SK-N-SH (cell line): Measurements from ENCODE around the gene TOGARAM2. TPM values are rescaled to one million over a fixed set of nuclear protein-coding genes. Genes with fewer than 3 reads are reported as not detected.

Experiments
- CTCF ChIA-PET: fragments of 300-600, 350-600 bp; formaldehyde crosslinking; extraction: SDS; loops from one replicate; lab custom pipeline; 2021; lab: Yijun Ruan, JAX
- POLR2A ChIA-PET: fragments of 350-600 bp; sonication (Branson Sonifier 250); formaldehyde crosslinking; extraction: SDS; loops from one replicate; lab custom pipeline; 2020; ENCODE audit warnings: antibody characterized with exemption, inconsistent platforms; lab: Yijun Ruan, JAX
- DNase-seq: peaks from one replicate; pipeline ENCODE4 v3.0.0; 2012
- H2AFZ ChIP-seq: fragments of 200-600 bp; sonication (generic); 2 replicates; pipeline ENCODE4 v1.8.1; 2016; ENCODE audit warnings: antibody characterized with exemption, mild to moderate bottlenecking, low read depth
- H3F3A ChIP-seq: fragments of 200-600 bp; sonication (generic); replicated peaks from 2 replicates; pipeline ENCODE3; 2016; ENCODE audit warnings: antibody characterized with exemption, mild to moderate bottlenecking; ENCODE audit not compliant: insufficient read depth
- H3K27ac ChIP-seq, 2 experiments: fragments of 200-500 bp in 1 of 2; fragments of 200-600 bp in 1 of 2; sonication (Bioruptor generic) in 1 of 2; sonication (generic), shearing (Covaris generic) in 1 of 2; 2 replicates each; pipeline versions ENCODE4 v1.5.1 to v1.6.1; 2014 to 2016; ENCODE audit warnings: low read depth in 2 of 2, inconsistent platforms in 1 of 2, low read length in 1 of 2, mild to moderate bottlenecking in 1 of 2, mixed read lengths in 1 of 2
- H3K27me3 ChIP-seq: fragments of 200-600 bp; sonication (generic), shearing (Covaris generic); 2 replicates; pipeline ENCODE4 v1.6.1; 2016; ENCODE audit warnings: mixed run types; ENCODE audit not compliant: insufficient read depth
- H3K36me3 ChIP-seq, 2 experiments: fragments of 200-500 bp in 1 of 2; fragments of 200-600 bp in 1 of 2; sonication (Bioruptor generic) in 1 of 2; sonication (generic) in 1 of 2; replicated peaks in 1 of 2; 2 replicates each; pipeline versions ENCODE3 to v1.5.1; 2014 to 2016; ENCODE audit warnings: low read length in 1 of 2, mild to moderate bottlenecking in 1 of 2; ENCODE audit not compliant: insufficient read depth in 2 of 2, control insufficient read depth in 1 of 2
- H3K4me1 ChIP-seq, 2 experiments: fragments of 200-500 bp in 1 of 2; fragments of 200-600 bp in 1 of 2; sonication (Bioruptor generic) in 1 of 2; sonication (generic), shearing (Covaris generic) in 1 of 2; 2 replicates each; pipeline versions ENCODE4 v1.5.1 to v1.6.1; 2014 to 2016; ENCODE audit warnings: low read depth in 1 of 2, low read length in 1 of 2, mixed run types in 1 of 2; ENCODE audit not compliant: insufficient read depth in 2 of 2, control insufficient read depth in 1 of 2
- H3K4me2 ChIP-seq: fragments of 200-600 bp; sonication (generic), shearing (Covaris generic); 2 replicates; pipeline ENCODE4 v1.6.1; 2017; ENCODE audit warnings: mixed run types
- H3K4me3 ChIP-seq, 2 experiments: fragments of 200-500 bp in 1 of 2; fragments of 200-600 bp in 1 of 2; sonication (Bioruptor generic) in 1 of 2; sonication (generic), shearing (Covaris generic) in 1 of 2; 2 replicates each; pipeline versions ENCODE4 v1.5.1 to v1.8.1; 2014 to 2016; ENCODE audit warnings: low read depth in 2 of 2, inconsistent platforms in 1 of 2, low read length in 1 of 2, mild to moderate bottlenecking in 1 of 2, mixed read lengths in 1 of 2, moderate library complexity in 1 of 2
- H3K79me2 ChIP-seq: fragments of 200-600 bp; sonication (generic); 2 replicates; pipeline ENCODE4 v1.8.1; 2017; ENCODE audit warnings: mild to moderate bottlenecking; ENCODE audit not compliant: insufficient read depth
- H3K9ac ChIP-seq: fragments of 200-600 bp; sonication (generic); 2 replicates; pipeline ENCODE4 v1.6.1; 2017; ENCODE audit warnings: mixed run types
- H3K9me2 ChIP-seq: fragments of 200-600 bp; sonication (generic); 2 replicates; pipeline ENCODE4 v1.6.1; 2017; ENCODE audit warnings: mixed run types
- H3K9me3 ChIP-seq: fragments of 200-600 bp; sonication (generic); 2 replicates; pipeline ENCODE4 v1.6.1; 2017; ENCODE audit warnings: mixed run types, mild to moderate bottlenecking, moderate library complexity
- H4K20me1 ChIP-seq: fragments of 200-600 bp; sonication (generic); 2 replicates; pipeline ENCODE4 v1.6.1; 2017; ENCODE audit warnings: mild to moderate bottlenecking, mixed run types; ENCODE audit not compliant: insufficient read depth
- EP300 ChIP-seq, 2 experiments: IDR thresholded peaks; 2 replicates each; pipeline versions ENCODE4 v1.4.0 to v1.6.1; 2012; ENCODE audit warnings: borderline replicate concordance in 1 of 2, low read depth in 1 of 2, low read length in 1 of 2
- EZH2phosphoT487 ChIP-seq: fragments of 200-600 bp; sonication (generic); IDR thresholded peaks from 2 replicates; pipeline ENCODE4 v1.6.1; 2017; ENCODE audit warnings: low read depth, mixed run types, mild to moderate bottlenecking, antibody characterized with exemption, moderate library complexity, borderline replicate concordance
- GABPA ChIP-seq: IDR thresholded peaks from 2 replicates; pipeline ENCODE4 v1.4.0; 2012; ENCODE audit warnings: low read depth, mild to moderate bottlenecking
- JUND ChIP-seq: IDR thresholded peaks from 2 replicates; pipeline ENCODE4 v1.4.0; 2012
- NRF1 ChIP-seq: IDR thresholded peaks from 2 replicates; pipeline ENCODE4 v1.6.1; 2012; ENCODE audit warnings: low read depth, mild to moderate bottlenecking, low read length
- POLR2AphosphoS5 ChIP-seq: IDR thresholded peaks from 2 replicates; pipeline ENCODE4 v1.6.1; 2012; ENCODE audit warnings: low read depth, low read length
- RCOR1 ChIP-seq: fragments of 150-350 bp; IDR thresholded peaks from 2 replicates; pipeline ENCODE4 v1.6.1; 2017; ENCODE audit warnings: antibody characterized with exemption, low read length
- RFX5 ChIP-seq: IDR thresholded peaks from 2 replicates; pipeline ENCODE4 v1.6.1; 2012; ENCODE audit warnings: mild to moderate bottlenecking, improper control_type of control experiment, low read length
- RXRA ChIP-seq: IDR thresholded peaks from 2 replicates; pipeline ENCODE4 v1.4.0; 2012; ENCODE audit warnings: low read depth, mild to moderate bottlenecking, borderline replicate concordance
- SIN3A ChIP-seq: IDR thresholded peaks from 2 replicates; pipeline ENCODE4 v1.6.1; 2012; ENCODE audit warnings: low read depth, mild to moderate bottlenecking, low read length, moderate library complexity, borderline replicate concordance
- SMC3 ChIP-seq: IDR thresholded peaks from 2 replicates; pipeline ENCODE4 v1.6.1; 2012; ENCODE audit warnings: low read depth, low read length, improper control_type of control experiment
- TEAD4 ChIP-seq: IDR thresholded peaks from 2 replicates; pipeline ENCODE4 v1.4.0; 2012; ENCODE audit warnings: mild to moderate bottlenecking, borderline replicate concordance; ENCODE audit not compliant: insufficient read depth
- YY1 ChIP-seq: IDR thresholded peaks from 2 replicates; pipeline ENCODE4 v1.4.0; 2012; ENCODE audit warnings: low read depth, mild to moderate bottlenecking
- WGBS: methylation state at CpG from one replicate; pipeline ENCODE4 v1.1.6; 2017; ENCODE audit warnings: low lambda C conversion rate; 5-methylcytosine and 5-hydroxymethylcytosine counted together
- polyA plus RNA-seq, 3 experiments: library from polyadenylated mRNA; depleted of rRNA; stranded (reverse); fragments of >200 nt; gene quantifications; 2 replicates each; pipeline ENCODE4 v1.2.3, GENCODE V29; 2012
- TF ChIP-seq, protein P1 (sequence below): fragments of 200-600 bp; sonication (generic); IDR thresholded peaks from 2 replicates; pipeline ENCODE4 v1.6.1; 2017; ENCODE audit warnings: antibody characterized with exemption, mild to moderate bottlenecking, moderate library complexity
- TF ChIP-seq, protein P2 (sequence below): fragments of 150-350 bp; IDR thresholded peaks from 2 replicates; pipeline ENCODE4 v1.6.1; 2017; ENCODE audit warnings: antibody characterized with exemption, low read length, low read depth, borderline replicate concordance
- TF ChIP-seq, protein P3 (sequence below): fragments of 150-350 bp; IDR thresholded peaks from 2 replicates; pipeline ENCODE4 v1.6.1; 2016; ENCODE audit warnings: mild to moderate bottlenecking, low read depth, low read length
- TF ChIP-seq, protein P4 (sequence below): IDR thresholded peaks from 2 replicates; pipeline ENCODE4; 2012
- TF ChIP-seq, protein P5 (sequence below): IDR thresholded peaks from 2 replicates; pipeline ENCODE4 v1.4.0; 2012; ENCODE audit warnings: low read depth
- TF ChIP-seq, protein P6 (sequence below): IDR thresholded peaks from 2 replicates; pipeline ENCODE4 v1.6.1; 2012; ENCODE audit warnings: mild to moderate bottlenecking, low read depth, low read length, moderate library complexity
- TF ChIP-seq, protein P7 (sequence below): IDR thresholded peaks from 2 replicates; pipeline ENCODE4 v1.4.0; 2012; ENCODE audit warnings: low read depth, borderline replicate concordance

Gene TOGARAM2
- polyA plus RNA-seq, 1 of the 3 experiments (the other 2 are of a cell fraction): 0.69 TPM

DNA sequence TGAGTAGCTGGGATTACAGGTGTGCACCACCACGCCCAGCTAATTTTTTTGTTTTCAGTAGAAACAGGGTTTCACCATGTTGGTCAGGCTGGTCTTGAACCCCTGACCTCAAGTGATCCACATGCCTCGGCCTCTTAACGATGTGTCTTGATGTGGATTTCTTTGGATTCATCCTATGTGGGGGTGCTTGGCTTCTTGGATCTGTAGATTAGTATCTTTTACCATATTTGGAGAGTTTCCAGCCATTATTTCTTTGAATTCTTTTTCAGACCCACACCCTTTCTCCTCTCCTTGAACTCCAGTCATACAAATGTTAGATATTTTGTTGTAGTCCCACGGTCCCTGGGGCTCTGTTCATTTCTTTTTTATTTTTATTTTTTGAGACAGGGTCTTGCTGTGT lies 6.8 kb upstream of the TOGARAM2 start:
- Histone ChIP-seq H3K4me1 (peaks cover 0 to 5% of the 10 kb centered on the region in 2 experiments; a peak in 1 of 4 replicates), H3K27ac (no peak overlapping the region), H3K9ac (no peak overlapping the region), H4K20me1 (no peaks in the 10 kb centered on the region), H3K27me3 (no peaks in the 10 kb centered on the region), H3K4me2 (no peak overlapping the region), H3K9me2 (no peaks in the 10 kb centered on the region), H3K79me2 (no peaks in the 10 kb centered on the region), H3K36me3 (no peaks in the 10 kb centered on the region), H3K4me3 (no peak overlapping the region), H3K9me3 (no peaks in the 10 kb centered on the region), H2AFZ (no peak overlapping the region), H3F3A (no peaks in the 10 kb centered on the region)
- 61% methylated on average over 4 of the region's 4 CpGs for WGBS
- ChIA-PET POLR2A (no interaction called here), CTCF (no interaction called here)
- DNase-seq: no peak
- TF ChIP-seq NRF1 (no peak), RXRA (no peak), SMC3 (no peak), RFX5 (no peak), SIN3A (no peak), JUND (no peak), RCOR1 (no peak), YY1 (no peak), GABPA (no peak), EZH2phosphoT487 (no peak), EP300 (IDR thresholded peaks at IDR 0.05; ENCODE audit: borderline replicate concordance in 1 of 2, low read depth in 1 of 2, low read length in 1 of 2) (no peak), TEAD4 (no peak), POLR2AphosphoS5 (no peak)
- TF ChIP-seq, protein P1, sequence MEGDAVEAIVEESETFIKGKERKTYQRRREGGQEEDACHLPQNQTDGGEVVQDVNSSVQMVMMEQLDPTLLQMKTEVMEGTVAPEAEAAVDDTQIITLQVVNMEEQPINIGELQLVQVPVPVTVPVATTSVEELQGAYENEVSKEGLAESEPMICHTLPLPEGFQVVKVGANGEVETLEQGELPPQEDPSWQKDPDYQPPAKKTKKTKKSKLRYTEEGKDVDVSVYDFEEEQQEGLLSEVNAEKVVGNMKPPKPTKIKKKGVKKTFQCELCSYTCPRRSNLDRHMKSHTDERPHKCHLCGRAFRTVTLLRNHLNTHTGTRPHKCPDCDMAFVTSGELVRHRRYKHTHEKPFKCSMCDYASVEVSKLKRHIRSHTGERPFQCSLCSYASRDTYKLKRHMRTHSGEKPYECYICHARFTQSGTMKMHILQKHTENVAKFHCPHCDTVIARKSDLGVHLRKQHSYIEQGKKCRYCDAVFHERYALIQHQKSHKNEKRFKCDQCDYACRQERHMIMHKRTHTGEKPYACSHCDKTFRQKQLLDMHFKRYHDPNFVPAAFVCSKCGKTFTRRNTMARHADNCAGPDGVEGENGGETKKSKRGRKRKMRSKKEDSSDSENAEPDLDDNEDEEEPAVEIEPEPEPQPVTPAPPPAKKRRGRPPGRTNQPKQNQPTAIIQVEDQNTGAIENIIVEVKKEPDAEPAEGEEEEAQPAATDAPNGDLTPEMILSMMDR: no peak
- TF ChIP-seq, protein P2, sequence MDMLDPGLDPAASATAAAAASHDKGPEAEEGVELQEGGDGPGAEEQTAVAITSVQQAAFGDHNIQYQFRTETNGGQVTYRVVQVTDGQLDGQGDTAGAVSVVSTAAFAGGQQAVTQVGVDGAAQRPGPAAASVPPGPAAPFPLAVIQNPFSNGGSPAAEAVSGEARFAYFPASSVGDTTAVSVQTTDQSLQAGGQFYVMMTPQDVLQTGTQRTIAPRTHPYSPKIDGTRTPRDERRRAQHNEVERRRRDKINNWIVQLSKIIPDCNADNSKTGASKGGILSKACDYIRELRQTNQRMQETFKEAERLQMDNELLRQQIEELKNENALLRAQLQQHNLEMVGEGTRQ: no peak
- TF ChIP-seq, protein P3, sequence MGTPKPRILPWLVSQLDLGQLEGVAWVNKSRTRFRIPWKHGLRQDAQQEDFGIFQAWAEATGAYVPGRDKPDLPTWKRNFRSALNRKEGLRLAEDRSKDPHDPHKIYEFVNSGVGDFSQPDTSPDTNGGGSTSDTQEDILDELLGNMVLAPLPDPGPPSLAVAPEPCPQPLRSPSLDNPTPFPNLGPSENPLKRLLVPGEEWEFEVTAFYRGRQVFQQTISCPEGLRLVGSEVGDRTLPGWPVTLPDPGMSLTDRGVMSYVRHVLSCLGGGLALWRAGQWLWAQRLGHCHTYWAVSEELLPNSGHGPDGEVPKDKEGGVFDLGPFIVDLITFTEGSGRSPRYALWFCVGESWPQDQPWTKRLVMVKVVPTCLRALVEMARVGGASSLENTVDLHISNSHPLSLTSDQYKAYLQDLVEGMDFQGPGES: no peak
- TF ChIP-seq, protein P4, sequence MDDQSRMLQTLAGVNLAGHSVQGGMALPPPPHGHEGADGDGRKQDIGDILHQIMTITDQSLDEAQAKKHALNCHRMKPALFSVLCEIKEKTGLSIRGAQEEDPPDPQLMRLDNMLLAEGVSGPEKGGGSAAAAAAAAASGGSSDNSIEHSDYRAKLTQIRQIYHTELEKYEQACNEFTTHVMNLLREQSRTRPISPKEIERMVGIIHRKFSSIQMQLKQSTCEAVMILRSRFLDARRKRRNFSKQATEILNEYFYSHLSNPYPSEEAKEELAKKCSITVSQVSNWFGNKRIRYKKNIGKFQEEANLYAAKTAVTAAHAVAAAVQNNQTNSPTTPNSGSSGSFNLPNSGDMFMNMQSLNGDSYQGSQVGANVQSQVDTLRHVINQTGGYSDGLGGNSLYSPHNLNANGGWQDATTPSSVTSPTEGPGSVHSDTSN: no peak
- TF ChIP-seq, protein P5, sequence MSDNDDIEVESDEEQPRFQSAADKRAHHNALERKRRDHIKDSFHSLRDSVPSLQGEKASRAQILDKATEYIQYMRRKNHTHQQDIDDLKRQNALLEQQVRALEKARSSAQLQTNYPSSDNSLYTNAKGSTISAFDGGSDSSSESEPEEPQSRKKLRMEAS: no peak
- TF ChIP-seq, protein P6, sequence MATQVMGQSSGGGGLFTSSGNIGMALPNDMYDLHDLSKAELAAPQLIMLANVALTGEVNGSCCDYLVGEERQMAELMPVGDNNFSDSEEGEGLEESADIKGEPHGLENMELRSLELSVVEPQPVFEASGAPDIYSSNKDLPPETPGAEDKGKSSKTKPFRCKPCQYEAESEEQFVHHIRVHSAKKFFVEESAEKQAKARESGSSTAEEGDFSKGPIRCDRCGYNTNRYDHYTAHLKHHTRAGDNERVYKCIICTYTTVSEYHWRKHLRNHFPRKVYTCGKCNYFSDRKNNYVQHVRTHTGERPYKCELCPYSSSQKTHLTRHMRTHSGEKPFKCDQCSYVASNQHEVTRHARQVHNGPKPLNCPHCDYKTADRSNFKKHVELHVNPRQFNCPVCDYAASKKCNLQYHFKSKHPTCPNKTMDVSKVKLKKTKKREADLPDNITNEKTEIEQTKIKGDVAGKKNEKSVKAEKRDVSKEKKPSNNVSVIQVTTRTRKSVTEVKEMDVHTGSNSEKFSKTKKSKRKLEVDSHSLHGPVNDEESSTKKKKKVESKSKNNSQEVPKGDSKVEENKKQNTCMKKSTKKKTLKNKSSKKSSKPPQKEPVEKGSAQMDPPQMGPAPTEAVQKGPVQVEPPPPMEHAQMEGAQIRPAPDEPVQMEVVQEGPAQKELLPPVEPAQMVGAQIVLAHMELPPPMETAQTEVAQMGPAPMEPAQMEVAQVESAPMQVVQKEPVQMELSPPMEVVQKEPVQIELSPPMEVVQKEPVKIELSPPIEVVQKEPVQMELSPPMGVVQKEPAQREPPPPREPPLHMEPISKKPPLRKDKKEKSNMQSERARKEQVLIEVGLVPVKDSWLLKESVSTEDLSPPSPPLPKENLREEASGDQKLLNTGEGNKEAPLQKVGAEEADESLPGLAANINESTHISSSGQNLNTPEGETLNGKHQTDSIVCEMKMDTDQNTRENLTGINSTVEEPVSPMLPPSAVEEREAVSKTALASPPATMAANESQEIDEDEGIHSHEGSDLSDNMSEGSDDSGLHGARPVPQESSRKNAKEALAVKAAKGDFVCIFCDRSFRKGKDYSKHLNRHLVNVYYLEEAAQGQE: no peak
- TF ChIP-seq, protein P7, sequence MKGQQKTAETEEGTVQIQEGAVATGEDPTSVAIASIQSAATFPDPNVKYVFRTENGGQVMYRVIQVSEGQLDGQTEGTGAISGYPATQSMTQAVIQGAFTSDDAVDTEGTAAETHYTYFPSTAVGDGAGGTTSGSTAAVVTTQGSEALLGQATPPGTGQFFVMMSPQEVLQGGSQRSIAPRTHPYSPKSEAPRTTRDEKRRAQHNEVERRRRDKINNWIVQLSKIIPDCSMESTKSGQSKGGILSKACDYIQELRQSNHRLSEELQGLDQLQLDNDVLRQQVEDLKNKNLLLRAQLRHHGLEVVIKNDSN: no peak
